A549 (cell line): Measurements from ENCODE around the gene FAM9B. TPM values are rescaled to one million over a fixed set of nuclear protein-coding genes. Genes with fewer than 3 reads are reported as not detected.

Experiments used
- ATAC-seq, 2 experiments: fragments of 200-7000 bp in 1 of 2; fragments of >200 bp in 1 of 2; cut with Nextera tagmentation in 1 of 2; cut with Tn5 transposase in 1 of 2; 3 replicates each; pipeline versions ENCODE4 v1.8.0 to v1.9.1; 2018 to 2020; ENCODE audit warnings: mild to moderate bottlenecking in 1 of 2, moderate library complexity in 1 of 2
- CTCF ChIA-PET: fragments of 300-600 bp; sonication (Branson Sonifier 250); formaldehyde crosslinking; extraction: SDS; loops from one replicate; lab custom pipeline; 2021; ENCODE audit warnings: antibody characterized with exemption, inconsistent platforms; lab: Yijun Ruan, JAX
- POLR2A ChIA-PET: fragments of 350-600 bp; formaldehyde crosslinking; extraction: SDS; loops from one replicate; lab custom pipeline; 2021; ENCODE audit warnings: antibody characterized with exemption, inconsistent platforms; lab: Yijun Ruan, JAX
- DNase-seq, 2 experiments: peaks; one replicate each; pipeline versions ENCODE4 v3.0.0 to v3.0.0-alpha.2; 2011 to 2016; ENCODE audit warnings: low read depth in 1 of 2, low spot score in 1 of 2
- FAIRE-seq: peaks from 2 replicates; lab custom pipeline; 2011; peaks lifted over from hg19 to GRCh38; lab: Jason Lieb, UNC
- H3K27ac ChIP-seq, 2 experiments: fragments of >200 bp; sonication (Bioruptor Twin); formaldehyde crosslinking; 3 replicates each; pipeline ENCODE4 v1.5.1; 2016 to 2017
- H3K4me1 ChIP-seq: fragments of >200 bp; sonication (Bioruptor Twin); formaldehyde crosslinking; 3 replicates; pipeline ENCODE4 v1.6.1; 2016
- H3K4me2 ChIP-seq: fragments of >200 bp; sonication (Bioruptor Twin); formaldehyde crosslinking; 3 replicates; pipeline ENCODE4 v1.6.1; 2016
- H3K4me3 ChIP-seq: fragments of >200 bp; sonication (Bioruptor Twin); formaldehyde crosslinking; 3 replicates; pipeline ENCODE4 v1.5.1; 2016
- H3K9me3 ChIP-seq: fragments of >200 bp; sonication (Bioruptor Twin); formaldehyde crosslinking; 3 replicates; pipeline ENCODE4 v1.6.1; 2016
- BCL3 ChIP-seq: fragments of >200 bp; sonication (Bioruptor Twin); formaldehyde crosslinking; IDR thresholded peaks from 3 replicates; pipeline ENCODE4 v1.6.1; 2016
- CBX2 ChIP-seq: fragments of 200-600 bp; sonication (generic); IDR thresholded peaks from 2 replicates; pipeline ENCODE4 v1.6.1; 2016; ENCODE audit warnings: low read depth, mild to moderate bottlenecking, borderline replicate concordance
- CEBPB ChIP-seq, 2 experiments: fragments of >200 bp in 1 of 2; sonication (Bioruptor Twin) in 1 of 2; formaldehyde crosslinking in 1 of 2; IDR thresholded peaks; 2 replicates each; pipeline ENCODE4 v1.6.1; 2012 to 2016
- CHD2 ChIP-seq: fragments of 150-350 bp; IDR thresholded peaks from 2 replicates; pipeline ENCODE4 v1.6.1; 2014; ENCODE audit warnings: low read length; ENCODE audit not compliant: partially characterized antibody
- EP300 ChIP-seq, 2 experiments: fragments of >200 bp; sonication (Bioruptor Twin); formaldehyde crosslinking; IDR thresholded peaks; 2 replicates in 1 of 2; 3 replicates in 1 of 2; pipeline ENCODE4 v1.6.1; 2016 to 2017
- ESRRA ChIP-seq: fragments of 150-350 bp; IDR thresholded peaks from 2 replicates; pipeline ENCODE4 v1.6.1; 2014; ENCODE audit warnings: mild to moderate bottlenecking, low read length, borderline replicate concordance
- FOSL2 ChIP-seq, 2 experiments: fragments of 450-650 bp in 1 of 2; fragments of >200 bp in 1 of 2; sonication (Bioruptor Twin) in 1 of 2; formaldehyde crosslinking; IDR thresholded peaks; 2 replicates each; pipeline versions ENCODE4 v1.5.0 to v1.6.1; 2016 to 2020; ENCODE audit warnings: mild to moderate bottlenecking in 1 of 2, moderate library complexity in 1 of 2
- GATA3 ChIP-seq: IDR thresholded peaks from 2 replicates; pipeline ENCODE4 v1.6.1; 2012; ENCODE audit warnings: borderline replicate concordance
- HOXA7 ChIP-seq: fragments of 250-450 bp; sonication (Bioruptor Pico); IDR thresholded peaks from 2 replicates; pipeline ENCODE4 v1.5.0; 2020; ENCODE audit warnings: mild to moderate bottlenecking, moderate library complexity
- JUN ChIP-seq, 2 experiments: fragments of >200 bp; sonication (Bioruptor Twin); formaldehyde crosslinking; IDR thresholded peaks; 2 replicates in 1 of 2; 3 replicates in 1 of 2; pipeline ENCODE4 v1.6.1; 2016 to 2017
- KDM1A ChIP-seq: fragments of 200-600 bp; sonication (generic); IDR thresholded peaks from 2 replicates; pipeline ENCODE4 v1.6.1; 2016; ENCODE audit warnings: low read depth, mild to moderate bottlenecking
- MAFK ChIP-seq: fragments of 450-650 bp; IDR thresholded peaks from 2 replicates; pipeline ENCODE4 v1.6.1; 2014; ENCODE audit not compliant: partially characterized antibody
- MAZ ChIP-seq: fragments of 150-350 bp; IDR thresholded peaks from 2 replicates; pipeline ENCODE4 v1.6.1; 2014; ENCODE audit warnings: antibody characterized with exemption, low read depth, low read length, borderline replicate concordance
- NPAS2 ChIP-seq: fragments of 250-450 bp; sonication (Bioruptor Pico); IDR thresholded peaks from 2 replicates; pipeline ENCODE4 v1.8.0; 2022; ENCODE audit warnings: mild to moderate bottlenecking, moderate library complexity, borderline replicate concordance
- RARB ChIP-seq: fragments of 250-450 bp; sonication (Bioruptor Pico); IDR thresholded peaks from 2 replicates; pipeline ENCODE4 v1.8.0; 2021; ENCODE audit warnings: mild to moderate bottlenecking, moderate library complexity
- REST ChIP-seq: fragments of 200-600 bp; sonication (generic); IDR thresholded peaks from 2 replicates; pipeline ENCODE4 v1.6.1; 2016; ENCODE audit warnings: antibody characterized with exemption, mild to moderate bottlenecking, moderate library complexity
- SREBF2 ChIP-seq: fragments of 450-650 bp; IDR thresholded peaks from 2 replicates; pipeline ENCODE4 v1.6.1; 2014; ENCODE audit warnings: mild to moderate bottlenecking, moderate library complexity
- TP53 ChIP-seq: fragments of 250-450 bp; sonication (Bioruptor Pico); IDR thresholded peaks from 2 replicates; pipeline ENCODE4 v1.5.0; 2021; ENCODE audit warnings: mild to moderate bottlenecking, moderate library complexity
- ZFP36 ChIP-seq: fragments of 450-650 bp; IDR thresholded peaks from 2 replicates; pipeline ENCODE4 v1.6.1; 2014; ENCODE audit warnings: borderline replicate concordance; ENCODE audit not compliant: partially characterized antibody
- WGBS: methylation state at CpG from one replicate; pipeline ENCODE4 v1.1.6; 2017; ENCODE audit errors: missing lambda C conversion rate; 5-methylcytosine and 5-hydroxymethylcytosine counted together
- polyA plus RNA-seq, 4 experiments: library from polyadenylated mRNA; depleted of rRNA in 3 of 4; stranded (reverse); fragments of >200 nt; fragmentation: RNase III in 1 of 4; extraction: RNeasy Plus Mini Kit Qiagen cat#74134 plus additional on column Dnase treatment in 1 of 4; gene quantifications; 2 replicates in 3 of 4; 3 replicates in 1 of 4; pipeline ENCODE4 v1.2.3, GENCODE V29; 2011 to 2017
- TF ChIP-seq, protein P1 (sequence below): fragments of 250-450 bp; sonication (Bioruptor Pico); IDR thresholded peaks from 2 replicates; pipeline ENCODE4 v1.5.0; 2021; ENCODE audit warnings: mild to moderate bottlenecking, moderate library complexity, borderline replicate concordance
- TF ChIP-seq, protein P2 (sequence below): fragments of >200 bp; sonication (Bioruptor Twin); formaldehyde crosslinking; IDR thresholded peaks from 2 replicates; pipeline ENCODE4 v1.6.1; 2016

Gene FAM9B
- polyA plus RNA-seq, 2 of the 4 experiments (the other 2 are of a cell fraction): not detected

GRCh38 chrX:9052081-9052480, 18.2 kb upstream of the FAM9B start (continued):
- TF ChIP-seq REST (no peak), KDM1A (no peak), HOXA7 (CRISPR knock-in tag) (no peak)

- DNase-seq: no peak
- POLR2A ChIA-PET: no interaction called here
- FAIRE-seq: no peak
- Histone ChIP-seq H3K27ac (no peak overlapping the region), H3K4me1 (no peaks in the 10 kb centered on the region), H3K4me2 (no peak overlapping the region), H3K4me3 (no peak overlapping the region), H3K9me3 (no peaks in the 10 kb centered on the region)
- no peak for ATAC-seq
- CTCF ChIA-PET: no interaction called here
- WGBS: 58% methylated on average over 3 of the region's 3 CpGs
- TF ChIP-seq CEBPB (IDR thresholded peaks at IDR 0.05): no peak
- TF ChIP-seq ZFP36: no peak
- no peak for TF ChIP-seq EP300 (IDR thresholded peaks at IDR 0.05)
- no peak for TF ChIP-seq NPAS2 (CRISPR knock-in tag)
- TF ChIP-seq GATA3: no peak
Measured at GRCh38 chrX:9050331-9050730, 16.4 kb upstream of the FAM9B start.

GRCh38 chrX:9048801-9049200, 14.9 kb upstream of the FAM9B start:
- 9% methylated on average over 1 of the region's 1 CpG for WGBS
- POLR2A ChIA-PET: no interaction called here
- DNase-seq: no peak

More at GRCh38 chrX:9048801-9049200, 14.9 kb upstream of the FAM9B start:
- Histone ChIP-seq H3K4me2 (no peak overlapping the region), H3K27ac (no peak overlapping the region), H3K4me3 (no peak overlapping the region), H3K4me1 (no peaks in the 10 kb centered on the region), H3K9me3 (no peaks in the 10 kb centered on the region)
- CTCF ChIA-PET: no interaction called here
- FAIRE-seq: peak; percentile 59
- no peak for ATAC-seq
- TF ChIP-seq MAFK: no peak
- no peak for TF ChIP-seq CHD2
- no peak for TF ChIP-seq CBX2
- TF ChIP-seq FOSL2 (IDR thresholded peaks at IDR 0.05): no peak
- no peak for TF ChIP-seq FOSL2 (CRISPR knock-in tag; IDR thresholded peaks at IDR 0.05)
- TF ChIP-seq TP53 (CRISPR knock-in tag): no peak
- no peak for TF ChIP-seq MAZ
- no peak for TF ChIP-seq BCL3
- TF ChIP-seq SREBF2: no peak
- TF ChIP-seq RARB (CRISPR knock-in tag): no peak
- no peak for TF ChIP-seq ESRRA
- no peak for TF ChIP-seq JUN (IDR thresholded peaks at IDR 0.05)
- TF ChIP-seq, protein P1, sequence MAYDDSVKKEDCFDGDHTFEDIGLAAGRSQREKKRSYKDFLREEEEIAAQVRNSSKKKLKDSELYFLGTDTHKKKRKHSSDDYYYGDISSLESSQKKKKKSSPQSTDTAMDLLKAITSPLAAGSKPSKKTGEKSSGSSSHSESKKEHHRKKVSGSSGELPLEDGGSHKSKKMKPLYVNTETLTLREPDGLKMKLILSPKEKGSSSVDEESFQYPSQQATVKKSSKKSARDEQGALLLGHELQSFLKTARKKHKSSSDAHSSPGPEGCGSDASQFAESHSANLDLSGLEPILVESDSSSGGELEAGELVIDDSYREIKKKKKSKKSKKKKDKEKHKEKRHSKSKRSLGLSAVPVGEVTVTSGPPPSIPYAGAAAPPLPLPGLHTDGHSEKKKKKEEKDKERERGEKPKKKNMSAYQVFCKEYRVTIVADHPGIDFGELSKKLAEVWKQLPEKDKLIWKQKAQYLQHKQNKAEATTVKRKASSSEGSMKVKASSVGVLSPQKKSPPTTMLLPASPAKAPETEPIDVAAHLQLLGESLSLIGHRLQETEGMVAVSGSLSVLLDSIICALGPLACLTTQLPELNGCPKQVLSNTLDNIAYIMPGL (CRISPR knock-in tag): no peak
- TF ChIP-seq, protein P2, sequence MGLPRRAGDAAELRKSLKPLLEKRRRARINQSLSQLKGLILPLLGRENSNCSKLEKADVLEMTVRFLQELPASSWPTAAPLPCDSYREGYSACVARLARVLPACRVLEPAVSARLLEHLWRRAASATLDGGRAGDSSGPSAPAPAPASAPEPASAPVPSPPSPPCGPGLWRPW: no peak
